HG03575 (cell line): ENCODE data around the gene KLF6.
A peak's percentile ranks its signal among the peaks of the same experiment; 100 is the strongest.

Experiments used
- ATAC-seq: cut with Tn5 transposase; IDR thresholded peaks from one replicate; pipeline ENCODE4 v1.9.1; 2021; ENCODE audit not compliant: unreplicated experiment, insufficient number of reproducible peaks, low FRiP score; ENCODE audit errors: extremely low read depth

Gene KLF6

DNA sequence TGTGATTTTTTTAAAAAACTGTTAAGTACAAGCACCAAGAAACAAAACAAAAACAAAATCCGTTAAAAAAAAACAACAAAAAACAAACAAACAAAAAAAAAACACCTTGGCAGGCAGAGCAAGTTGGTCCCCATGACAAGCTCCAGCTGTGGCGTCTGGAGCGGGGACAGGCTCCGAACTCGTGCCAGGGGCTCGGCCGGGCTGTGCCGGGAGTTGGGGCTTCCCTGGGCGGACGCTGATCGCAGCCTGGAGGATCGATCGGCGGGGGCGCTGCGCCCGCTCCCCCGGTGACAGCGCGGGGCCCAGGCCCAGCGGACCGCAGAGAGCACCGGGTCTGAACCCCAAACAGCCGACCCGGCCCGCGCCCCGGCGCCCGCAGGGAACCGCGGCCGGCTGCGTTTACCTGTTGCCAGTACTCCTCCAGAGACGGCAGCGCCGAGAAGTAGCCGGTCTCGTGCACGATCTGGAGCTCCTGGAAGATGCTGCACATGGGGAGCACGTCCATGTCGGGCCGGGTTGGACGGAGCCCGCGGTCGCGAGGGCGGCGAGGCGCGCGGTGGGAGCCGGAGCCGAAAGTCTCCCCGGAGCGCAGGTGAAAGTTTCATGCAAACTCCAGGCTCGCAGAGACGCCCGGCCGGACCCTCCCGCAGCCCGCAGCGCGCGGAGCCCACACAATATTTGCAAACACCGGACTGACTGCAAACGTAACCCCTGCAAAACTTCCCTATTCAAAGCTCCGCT, at the start of gene KLF6:
TSS of gene KLF6 (minus strand) at position 700 of the 741 bp plus-strand sequence. CDS start at position 505, 195 bp downstream.
- ATAC-seq: peak; percentile 17

DNA sequence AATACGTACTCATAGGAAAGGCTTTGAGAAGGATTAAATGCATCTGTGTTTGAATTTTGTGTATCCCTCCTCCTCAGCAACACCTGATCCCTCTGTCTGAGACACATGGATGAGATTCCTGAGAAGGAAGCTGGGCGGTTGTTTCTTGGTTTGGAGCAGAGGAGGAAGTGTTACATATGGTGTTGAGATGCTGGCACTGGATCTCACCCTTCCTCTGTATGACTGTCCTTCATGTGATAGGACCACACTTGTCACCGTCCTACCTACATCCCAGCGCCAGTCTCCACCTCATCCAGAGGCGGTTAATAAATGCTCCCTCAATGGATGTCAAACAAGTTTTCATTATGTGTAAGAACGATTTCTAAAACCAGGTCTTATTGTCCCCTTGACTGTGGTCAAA, 49.4 kb upstream of the KLF6 start:
- no peak for ATAC-seq

DNA sequence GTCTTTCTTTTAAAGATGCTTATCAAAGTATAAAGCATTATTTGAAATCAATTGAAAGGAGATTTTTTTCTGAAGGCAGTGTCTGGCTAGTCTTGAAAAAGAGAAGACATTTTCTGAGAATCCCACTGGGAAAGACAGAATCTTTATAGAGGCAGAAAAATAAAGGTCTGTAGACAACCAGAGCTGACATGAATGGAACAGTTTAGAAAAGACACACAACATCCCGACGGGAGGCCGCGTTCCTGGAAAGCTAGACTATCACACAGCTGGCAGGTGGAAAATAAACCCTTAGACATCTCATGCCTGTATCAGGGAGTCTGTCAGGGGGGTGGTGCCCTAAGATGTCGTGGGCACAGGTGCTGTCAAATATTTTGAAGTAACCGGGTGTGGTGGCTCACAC, 48.0 kb upstream of the KLF6 start:
- no peak for ATAC-seq

DNA sequence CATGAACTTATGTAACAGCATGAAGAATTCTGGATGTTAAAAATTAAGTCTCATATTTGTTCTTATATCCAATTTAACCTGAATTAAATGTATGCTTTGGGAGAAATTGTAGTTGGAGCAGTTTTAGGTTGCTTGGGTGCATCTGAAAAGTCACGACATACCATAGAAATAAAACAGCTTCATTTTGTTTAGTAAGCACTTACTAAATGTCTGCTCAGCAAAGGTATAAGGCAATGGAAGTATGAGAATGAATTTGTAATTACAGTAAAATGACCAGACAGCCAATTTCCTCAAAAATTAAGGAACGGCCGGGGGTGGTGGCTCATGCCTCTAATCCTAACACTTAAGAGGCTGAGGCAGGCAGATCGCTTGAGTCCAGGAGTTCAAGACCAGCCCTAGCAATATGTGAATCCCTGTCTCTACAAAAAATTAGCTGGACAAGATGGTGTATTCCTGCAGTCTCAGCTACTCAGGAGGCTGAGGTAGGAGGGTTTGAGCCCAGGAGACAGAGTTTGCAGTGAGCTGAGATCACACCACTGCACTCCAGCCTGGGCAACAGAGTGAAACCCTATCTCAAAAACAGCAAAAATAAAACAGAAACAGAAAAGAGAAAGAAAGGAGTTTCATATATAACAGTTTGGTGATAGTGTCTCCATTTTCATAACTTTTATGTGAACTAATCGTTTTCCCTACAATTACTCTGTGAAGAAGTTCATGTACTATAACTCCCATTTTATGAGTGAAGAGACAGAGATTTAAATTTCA, 47.2 kb upstream of the KLF6 start:
- ATAC-seq: no peak

DNA sequence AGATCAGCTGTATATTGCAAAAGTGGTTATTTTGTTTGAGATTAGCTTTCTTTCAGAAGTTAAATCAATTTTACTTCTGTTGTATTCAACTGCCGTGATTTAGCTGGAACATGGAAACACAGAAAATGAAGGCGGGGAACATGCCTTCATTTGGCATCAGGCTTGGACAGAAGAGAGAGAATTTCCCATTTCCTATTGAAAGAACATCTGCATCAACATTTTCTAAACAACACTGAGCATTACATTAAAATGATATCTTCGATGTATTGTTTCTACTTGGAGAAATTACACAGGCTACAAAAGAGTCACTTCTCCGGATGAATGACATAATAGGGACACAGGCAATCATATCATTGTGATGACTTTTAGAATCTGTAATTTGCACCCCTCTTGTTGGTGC, 46.6 kb upstream of the KLF6 start:
- ATAC-seq: no peak

DNA sequence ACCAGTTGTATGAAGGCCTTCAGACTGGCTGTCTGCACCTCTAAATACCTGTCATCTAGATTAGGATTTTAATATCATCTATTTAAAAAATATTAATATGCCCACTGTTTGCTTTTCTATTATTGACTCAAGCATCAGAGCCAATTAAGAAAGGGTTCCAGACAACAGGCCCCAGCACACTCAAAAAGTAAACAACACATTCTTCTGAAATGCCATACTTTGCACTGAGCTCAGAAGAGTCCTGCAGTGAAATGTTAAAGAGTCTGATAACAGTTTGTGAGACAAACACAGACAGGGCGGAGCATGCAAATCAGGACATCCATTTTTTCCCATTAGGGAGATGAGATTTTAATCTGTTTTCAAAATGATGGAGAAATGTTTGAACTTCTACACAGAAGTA, 45.9 kb upstream of the KLF6 start:
- no peak for ATAC-seq

DNA sequence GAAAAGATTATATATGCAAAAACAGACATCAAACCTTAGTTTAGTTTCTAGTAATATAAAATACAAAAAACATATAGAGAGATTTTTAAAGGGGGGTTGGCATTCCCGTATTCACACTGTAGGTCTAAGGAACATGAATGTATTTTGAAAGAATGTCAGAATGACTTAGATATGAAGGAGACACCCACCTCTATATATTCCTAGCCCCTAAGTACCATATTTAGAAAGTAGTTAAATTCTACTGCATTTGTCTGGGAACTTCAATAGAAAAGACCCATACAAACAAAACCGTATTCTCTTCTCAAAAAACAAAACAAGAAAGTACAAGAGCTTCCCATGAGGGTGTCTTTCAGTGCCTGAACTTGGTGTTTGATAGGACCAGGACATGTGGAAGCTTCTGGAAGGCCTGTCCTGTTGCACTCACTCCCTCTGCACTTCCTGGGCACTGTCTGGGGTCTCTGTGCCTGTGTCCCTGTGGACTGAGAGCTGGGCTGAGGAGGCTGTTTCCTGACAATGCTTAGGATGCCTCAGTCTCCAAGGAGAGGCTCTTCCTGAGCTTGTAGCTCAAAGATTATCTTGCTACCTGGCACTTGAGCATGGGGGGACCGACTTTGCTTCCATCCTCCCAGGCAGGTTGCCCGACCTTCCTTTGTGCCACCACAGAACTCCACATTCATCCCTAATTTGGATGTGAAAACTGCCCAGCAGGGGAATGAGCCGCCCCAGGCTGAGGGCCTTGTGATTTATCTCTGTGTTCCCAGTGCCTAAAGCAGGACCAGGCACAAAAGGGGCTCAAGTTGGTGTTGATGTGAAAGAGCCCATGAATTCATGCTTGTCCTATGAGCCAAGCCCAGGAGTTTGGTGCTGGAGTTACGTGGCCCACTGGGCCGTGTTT, 44.4 kb upstream of the KLF6 start:
- ATAC-seq: no peak

DNA sequence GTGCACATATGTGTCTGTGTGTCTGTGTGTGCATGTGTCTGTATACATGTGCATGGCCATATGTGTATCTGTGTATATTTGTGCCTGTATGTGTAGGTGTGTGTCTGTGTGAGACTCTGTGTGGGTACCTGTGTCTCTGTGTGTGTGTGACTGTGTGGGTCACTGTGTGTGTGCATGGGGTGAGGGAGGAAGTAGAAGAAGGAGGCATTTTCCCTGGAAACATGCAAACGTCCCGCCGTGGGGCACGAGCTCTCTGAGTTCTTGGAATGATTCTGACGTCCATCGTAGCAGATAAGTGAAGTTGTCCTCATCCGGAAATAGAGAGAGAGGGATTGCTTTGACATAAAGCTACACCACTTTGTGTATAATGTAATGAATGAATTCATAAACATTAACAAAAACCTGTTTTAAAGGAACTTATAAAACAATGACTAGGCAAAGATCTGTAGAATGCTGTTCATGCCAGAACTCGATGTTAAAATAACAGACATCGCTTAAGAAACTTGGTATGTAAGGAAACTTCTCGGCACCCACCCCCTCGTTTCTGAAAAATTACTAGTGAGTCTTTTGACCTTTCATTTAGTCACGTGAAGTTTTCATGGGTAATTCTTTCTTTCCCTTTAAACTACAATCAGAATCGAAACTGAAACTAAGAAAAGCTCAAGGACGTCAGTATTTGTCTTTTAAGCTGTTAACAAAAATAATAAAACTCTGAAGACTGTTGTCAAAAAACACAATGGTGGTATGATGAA, 43.6 kb upstream of the KLF6 start:
- ATAC-seq: no peak

DNA sequence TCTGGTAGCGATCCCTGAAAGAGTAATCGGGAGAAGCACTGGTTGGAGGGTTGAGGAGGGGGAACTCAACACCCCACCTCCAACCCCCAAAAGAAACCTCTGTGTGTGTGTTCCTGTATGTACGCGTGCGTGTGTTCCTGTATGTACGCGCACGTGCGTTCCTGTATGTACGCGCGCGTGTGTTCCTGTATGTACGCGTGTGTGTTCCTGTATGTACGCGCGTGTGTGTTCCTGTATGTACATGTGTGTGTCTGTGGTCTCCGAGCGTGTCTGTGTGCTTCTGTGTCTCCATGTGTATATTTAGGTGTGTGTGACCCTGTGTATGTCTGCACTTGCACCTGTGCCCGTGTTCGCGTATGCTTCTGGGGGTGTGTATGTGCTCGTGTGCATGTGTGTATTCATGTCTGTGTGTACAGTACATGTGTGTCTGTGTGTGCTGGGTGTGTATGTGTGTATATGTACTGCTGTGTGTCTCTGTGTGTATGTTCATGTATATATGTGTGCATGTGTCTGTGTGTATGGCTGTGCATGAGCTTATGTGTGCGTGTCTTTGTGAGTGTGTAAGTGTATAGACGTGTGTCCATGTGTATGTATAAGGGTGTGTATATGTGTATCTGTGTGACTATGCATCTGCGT, 42.9 kb upstream of the KLF6 start:
- ATAC-seq: no peak

DNA sequence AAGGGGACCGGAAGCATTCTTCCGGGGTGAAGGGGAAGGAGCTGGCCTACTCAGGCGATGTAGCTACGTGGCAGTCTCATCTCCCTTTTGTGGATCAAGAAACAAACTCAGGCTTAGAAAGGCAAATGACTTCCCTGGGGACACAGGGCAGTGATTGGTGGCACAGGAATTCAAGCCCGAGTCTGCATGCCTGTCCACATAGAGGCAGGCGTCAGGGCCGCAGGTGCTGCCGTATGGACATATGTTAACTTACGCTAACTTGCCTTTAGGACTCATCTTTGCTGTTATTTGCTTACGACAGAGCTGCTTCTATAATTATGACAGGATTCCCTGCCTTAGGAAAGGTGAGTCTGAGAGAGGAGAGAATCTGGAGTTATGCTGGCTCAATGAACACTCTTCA, 42.3 kb upstream of the KLF6 start:
- ATAC-seq: no peak

DNA sequence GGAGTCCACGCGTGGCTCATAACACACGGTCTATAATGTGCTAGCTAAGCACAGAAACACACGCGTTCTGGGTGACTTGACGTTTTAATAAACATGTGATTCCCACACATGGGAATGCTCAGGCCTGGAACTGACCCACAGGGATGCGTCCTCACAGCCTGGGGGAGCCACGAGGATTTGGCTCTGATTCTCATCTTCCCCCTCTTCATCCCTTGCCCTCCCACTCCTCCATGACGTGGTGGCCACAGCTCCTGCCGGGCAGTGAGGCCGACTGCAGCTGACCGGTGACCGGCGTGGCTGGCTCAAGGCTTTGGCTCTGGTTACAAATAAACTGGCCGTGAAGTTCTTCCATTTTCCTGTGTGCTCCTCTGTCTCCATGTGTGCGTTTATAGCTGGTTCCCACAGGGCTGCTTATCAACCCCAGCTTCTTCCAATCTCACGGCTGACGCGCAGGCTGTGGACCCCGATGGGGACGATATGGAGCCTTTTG, 40.9 kb upstream of the KLF6 start:
- no peak for ATAC-seq

DNA sequence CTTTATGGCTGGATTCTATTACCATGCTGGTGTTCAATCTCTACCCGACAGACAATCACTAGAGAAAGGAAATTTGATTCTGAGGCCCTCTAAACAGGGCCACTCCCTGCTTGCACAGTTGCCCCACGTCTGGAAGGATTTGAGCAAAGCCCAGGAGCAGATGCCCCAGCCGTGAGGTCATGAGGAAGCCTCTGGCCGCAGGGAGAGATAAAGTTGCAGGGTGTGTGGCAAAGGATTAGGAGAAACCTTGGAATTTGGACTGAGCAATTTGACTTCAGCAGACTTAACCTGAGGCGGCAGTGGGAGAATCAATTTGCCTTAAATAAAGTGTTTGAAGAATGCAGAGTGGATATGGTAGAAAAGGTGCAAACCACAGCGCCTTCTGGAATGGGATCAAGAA, 40.2 kb upstream of the KLF6 start:
- no peak for ATAC-seq

DNA sequence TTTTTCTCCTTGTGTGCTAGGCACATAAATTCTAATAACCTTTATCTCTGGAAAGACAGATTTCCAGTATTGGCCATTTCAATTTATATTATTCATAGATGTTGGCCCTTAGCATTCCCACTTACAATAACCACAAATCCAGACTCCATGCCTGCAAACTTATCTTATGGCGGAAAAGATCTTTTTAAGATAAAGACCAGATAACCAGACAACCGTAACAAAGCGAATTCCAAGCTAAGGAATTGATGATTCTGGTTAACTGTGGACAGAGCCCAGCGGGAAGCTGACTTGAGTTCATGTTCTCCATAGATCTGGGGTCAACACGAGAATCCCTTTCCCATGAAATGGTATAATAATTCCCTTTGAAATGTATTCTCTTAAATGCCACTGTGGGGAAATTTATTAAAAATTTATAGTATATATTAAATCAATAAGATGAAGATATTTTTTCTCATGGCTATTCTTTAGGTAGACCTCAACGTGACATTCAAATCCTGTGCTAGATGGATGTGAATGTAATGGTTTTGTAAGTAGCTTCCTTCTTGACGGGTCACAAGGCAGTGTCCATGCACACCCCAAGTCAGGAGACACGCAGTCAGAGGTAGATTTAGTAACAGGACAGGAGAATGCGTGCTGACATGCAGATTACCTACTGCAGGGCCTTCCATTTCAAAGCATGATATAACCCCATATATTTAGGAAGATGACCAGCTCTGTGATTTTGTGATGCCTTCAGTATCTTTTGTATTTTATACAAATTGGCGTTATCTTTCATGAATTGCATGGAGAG, 37.7 kb upstream of the KLF6 start:
- no peak for ATAC-seq

DNA sequence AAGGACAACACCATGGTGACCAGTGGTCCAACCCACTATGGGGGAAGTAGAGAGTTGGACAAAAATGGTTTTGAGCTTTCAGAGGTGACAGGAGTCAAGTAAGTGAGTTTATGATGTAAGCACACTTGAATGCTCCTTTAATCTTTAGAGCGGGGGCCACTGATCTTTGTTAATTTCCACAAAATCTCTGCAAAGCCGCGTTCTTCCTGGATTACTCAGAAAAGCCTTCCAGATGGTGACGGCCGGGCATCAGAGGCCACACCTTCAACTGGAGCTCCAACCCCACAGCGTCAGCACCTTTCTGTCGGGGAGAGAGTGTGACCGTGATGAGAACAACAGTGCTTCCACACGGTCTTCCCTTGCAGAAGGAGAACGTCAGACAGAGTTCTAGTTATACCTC, 35.2 kb upstream of the KLF6 start:
- no peak for ATAC-seq

DNA sequence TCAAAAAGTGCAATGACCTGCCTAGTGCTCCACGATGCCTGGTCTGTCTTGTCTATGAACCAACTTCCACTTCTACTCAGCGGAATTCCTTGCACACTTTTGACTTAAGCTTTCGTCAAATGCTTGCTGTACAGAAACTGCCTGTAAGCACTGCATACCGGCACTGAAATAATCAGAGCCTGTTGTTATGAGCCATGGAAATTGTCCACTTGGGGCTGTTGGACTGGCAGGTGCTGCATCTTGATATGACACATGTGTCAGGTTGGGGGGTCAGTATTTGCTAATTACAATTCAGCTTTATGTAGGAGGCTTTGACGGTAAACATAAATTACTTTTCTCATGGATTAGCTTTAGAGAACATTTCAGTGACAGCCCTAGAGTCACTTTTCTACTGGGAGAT, 32.0 kb upstream of the KLF6 start:
- no peak for ATAC-seq

DNA sequence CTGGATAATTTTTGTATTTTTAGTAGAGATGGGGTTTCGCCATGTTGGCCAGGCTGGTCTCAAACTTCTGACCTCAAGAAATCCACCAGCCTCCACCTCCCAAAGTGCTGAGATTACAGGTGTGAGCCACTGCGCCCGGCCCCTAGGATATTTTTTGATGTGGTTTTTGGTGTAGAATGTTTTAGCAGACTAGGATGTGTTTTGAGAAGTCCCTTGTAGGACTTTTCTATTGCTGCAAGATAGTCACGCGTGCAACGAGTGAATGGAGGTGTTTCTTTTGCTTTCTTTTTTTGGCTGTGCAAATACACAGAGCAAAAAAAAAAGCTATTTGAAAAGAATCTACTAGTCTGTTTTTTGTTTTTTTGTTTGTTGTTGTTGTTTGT, 29.8 kb upstream of the KLF6 start:
- ATAC-seq: no peak

DNA sequence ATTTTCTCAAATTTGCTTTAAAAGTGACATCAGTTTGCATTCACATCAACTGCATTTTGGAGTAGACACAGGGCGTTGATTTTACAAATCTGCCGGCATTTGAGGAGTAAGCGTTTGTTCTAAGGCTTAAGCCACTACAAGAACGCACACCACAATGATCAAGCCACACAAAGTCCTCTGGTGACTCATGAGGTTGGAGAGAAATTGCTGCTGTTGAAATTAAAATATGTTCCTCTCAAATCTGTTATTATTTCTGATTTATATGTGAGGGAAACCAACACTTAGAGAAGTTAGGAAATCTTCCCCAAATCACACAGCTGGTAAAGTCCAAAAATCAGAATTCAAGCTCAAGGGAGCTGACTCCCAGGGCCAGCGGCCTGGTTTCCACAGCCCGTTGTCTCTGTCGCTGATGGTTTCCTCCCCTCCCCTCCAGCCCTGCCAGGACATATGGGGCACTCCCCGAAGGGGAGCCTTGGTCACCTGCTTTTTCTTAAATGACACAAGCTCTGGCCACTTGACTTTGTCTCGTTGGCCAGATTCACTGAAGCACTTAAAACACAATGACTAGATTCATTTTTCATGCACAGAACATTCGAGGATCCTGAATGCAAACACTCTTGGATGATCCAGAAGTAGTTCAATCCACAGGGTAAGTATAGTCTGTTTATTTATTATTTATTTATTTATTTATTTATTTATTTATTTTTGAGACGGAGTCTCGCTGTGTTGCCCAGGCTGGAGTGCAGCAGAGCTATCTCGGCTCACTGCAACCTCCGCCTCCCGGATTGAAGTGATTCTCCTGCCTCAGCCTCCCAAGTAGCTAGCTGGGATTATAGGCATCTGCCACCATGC, 29.2 kb upstream of the KLF6 start:
- ATAC-seq: no peak
